ENCODE data around the gene TRMT11. TPM values are rescaled to one million over a fixed set of nuclear protein-coding genes. Genes with fewer than 3 reads are reported as not detected.

Gene TRMT11
- polyA plus RNA-seq, 1 donor (not counting 4 experiments of a cell fraction or from before 2014, with no cell fraction given) = 23.0 TPM

DNA sequence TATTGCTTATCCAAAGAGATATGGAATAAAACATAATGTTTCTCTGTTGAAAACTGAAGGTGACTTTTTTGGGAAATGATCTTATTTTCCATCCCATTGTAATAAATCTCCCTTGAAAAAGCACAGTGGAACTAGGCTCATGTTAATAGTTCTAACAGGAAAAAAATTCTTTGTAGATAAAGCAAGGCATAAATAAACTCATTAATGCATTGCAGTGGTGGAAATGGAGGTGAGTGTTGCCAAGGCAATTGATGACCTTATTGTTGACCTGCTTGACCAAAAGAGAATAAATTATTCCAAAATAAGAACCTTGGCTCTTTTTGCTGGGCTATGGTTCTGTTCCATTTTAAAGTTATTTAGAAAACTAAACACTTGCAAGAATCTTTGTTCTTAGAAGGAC, 55.2 kb downstream of the TRMT11 start:
- dilution Hi-C loops (cut with MboI; ENCODE audit: extremely low pct_ligation_motif_present, low sequenced_read_pairs) = no loop called here
- H3K36me3 ChIP-seq (ENCODE audit: control insufficient read depth in 2 of 2, extremely low read depth in 1 of 2, insufficient read depth in 2 of 2, low read length in 2 of 2) = peaks cover 0 to 2% of the 10 kb centered on the region in 2 experiments
- H3K4me3 ChIP-seq (ENCODE audit: control insufficient read depth in 2 of 3, extremely low read depth in 1 of 3, insufficient read depth in 2 of 3, low read depth in 1 of 3, low read length in 3 of 3) = no peak overlapping the region
- peaks cover 13% of the 10 kb centered on the region for H3K4me1 ChIP-seq (ENCODE audit: control insufficient read depth, extremely low read depth, insufficient read depth, low read length)
- no peaks in the 10 kb centered on the region for H4K20me1 ChIP-seq (ENCODE audit: control insufficient read depth, extremely low read depth, insufficient read depth, low read length)
- no peak overlapping the region for H2AFZ ChIP-seq (ENCODE audit: control insufficient read depth, low read length)
- no peaks in the 10 kb centered on the region for H3K79me2 ChIP-seq (ENCODE audit: control insufficient read depth, insufficient read depth, low read length)
- H3K27ac ChIP-seq (ENCODE audit: control insufficient read depth, insufficient read depth, low read length) = no peak overlapping the region
- DNase-seq (ENCODE audit: low read depth, low spot score) (no peak), FAIRE-seq (no peak)
- H3K27me3 ChIP-seq (ENCODE audit: control insufficient read depth, extremely low read depth, insufficient read depth, low read length) = no peaks in the 10 kb centered on the region
- H3K9ac ChIP-seq (ENCODE audit: control insufficient read depth, extremely low read depth, insufficient read depth, low read length) = no peak overlapping the region
- H3K9me3 ChIP-seq (ENCODE audit: control insufficient read depth, low read depth, low read length) = no peaks in the 10 kb centered on the region
- no peak overlapping the region for H3K4me2 ChIP-seq (ENCODE audit: control insufficient read depth, extremely low read depth, insufficient read depth, low read depth, low read length)
- no peaks in the 10 kb centered on the region for H3K9me1 ChIP-seq (ENCODE audit: control insufficient read depth, extremely low read depth, insufficient read depth, low read length)
- TF ChIP-seq, protein P1, sequence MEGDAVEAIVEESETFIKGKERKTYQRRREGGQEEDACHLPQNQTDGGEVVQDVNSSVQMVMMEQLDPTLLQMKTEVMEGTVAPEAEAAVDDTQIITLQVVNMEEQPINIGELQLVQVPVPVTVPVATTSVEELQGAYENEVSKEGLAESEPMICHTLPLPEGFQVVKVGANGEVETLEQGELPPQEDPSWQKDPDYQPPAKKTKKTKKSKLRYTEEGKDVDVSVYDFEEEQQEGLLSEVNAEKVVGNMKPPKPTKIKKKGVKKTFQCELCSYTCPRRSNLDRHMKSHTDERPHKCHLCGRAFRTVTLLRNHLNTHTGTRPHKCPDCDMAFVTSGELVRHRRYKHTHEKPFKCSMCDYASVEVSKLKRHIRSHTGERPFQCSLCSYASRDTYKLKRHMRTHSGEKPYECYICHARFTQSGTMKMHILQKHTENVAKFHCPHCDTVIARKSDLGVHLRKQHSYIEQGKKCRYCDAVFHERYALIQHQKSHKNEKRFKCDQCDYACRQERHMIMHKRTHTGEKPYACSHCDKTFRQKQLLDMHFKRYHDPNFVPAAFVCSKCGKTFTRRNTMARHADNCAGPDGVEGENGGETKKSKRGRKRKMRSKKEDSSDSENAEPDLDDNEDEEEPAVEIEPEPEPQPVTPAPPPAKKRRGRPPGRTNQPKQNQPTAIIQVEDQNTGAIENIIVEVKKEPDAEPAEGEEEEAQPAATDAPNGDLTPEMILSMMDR (optimal IDR thresholded peaks at IDR 0.05 in 1 of 3, IDR thresholded peaks at IDR 0.05 in 1 of 3, conservative IDR thresholded peaks at IDR 0.05 in 1 of 3; ENCODE audit: extremely low read depth in 1 of 3, insufficient read depth in 2 of 3, low read length in 3 of 3) = no peak
- TF ChIP-seq EZH2 (IDR thresholded peaks at IDR 0.05; ENCODE audit: low read length) = no peak

- H3K36me3 ChIP-seq (ENCODE audit: control insufficient read depth in 2 of 2, extremely low read depth in 1 of 2, insufficient read depth in 2 of 2, low read length in 2 of 2) = peaks cover 0 to under 1% of the 10 kb centered on the region in 2 experiments
These were observed 55.7 kb downstream of the TRMT11 start for GRCh38 chr6:126042001-126042419.

More at GRCh38 chr6:126042001-126042419, 55.7 kb downstream of the TRMT11 start:
- Histone ChIP-seq H4K20me1 (ENCODE audit: control insufficient read depth, extremely low read depth, insufficient read depth, low read length) (no peaks in the 10 kb centered on the region), H3K4me1 (ENCODE audit: control insufficient read depth, extremely low read depth, insufficient read depth, low read length) (peaks cover 13% of the 10 kb centered on the region), H3K79me2 (ENCODE audit: control insufficient read depth, insufficient read depth, low read length) (no peaks in the 10 kb centered on the region), H3K9ac (ENCODE audit: control insufficient read depth, extremely low read depth, insufficient read depth, low read length) (no peak overlapping the region), H3K4me3 (ENCODE audit: control insufficient read depth in 2 of 3, extremely low read depth in 1 of 3, insufficient read depth in 2 of 3, low read depth in 1 of 3, low read length in 3 of 3) (no peak overlapping the region), H3K27me3 (ENCODE audit: control insufficient read depth, extremely low read depth, insufficient read depth, low read length) (no peaks in the 10 kb centered on the region), H2AFZ (ENCODE audit: control insufficient read depth, low read length) (no peak overlapping the region), H3K9me3 (ENCODE audit: control insufficient read depth, low read depth, low read length) (no peaks in the 10 kb centered on the region), H3K9me1 (ENCODE audit: control insufficient read depth, extremely low read depth, insufficient read depth, low read length) (no peaks in the 10 kb centered on the region), H3K4me2 (ENCODE audit: control insufficient read depth, extremely low read depth, insufficient read depth, low read depth, low read length) (no peak overlapping the region), H3K27ac (ENCODE audit: control insufficient read depth, insufficient read depth, low read length) (no peak overlapping the region)
- TF ChIP-seq, protein P1 (optimal IDR thresholded peaks at IDR 0.05 in 1 of 3, IDR thresholded peaks at IDR 0.05 in 1 of 3, conservative IDR thresholded peaks at IDR 0.05 in 1 of 3; ENCODE audit: extremely low read depth in 1 of 3, insufficient read depth in 2 of 3, low read length in 3 of 3) = no peak
- no peak for TF ChIP-seq EZH2 (IDR thresholded peaks at IDR 0.05; ENCODE audit: low read length)
- DNase-seq (ENCODE audit: low read depth, low spot score) (no peak), FAIRE-seq (no peak)
- dilution Hi-C loops (cut with MboI; ENCODE audit: extremely low pct_ligation_motif_present, low sequenced_read_pairs) = no loop called here
